ENCODE data around the gene TCN2. TPM values are rescaled to one million over a fixed set of nuclear protein-coding genes. Genes with fewer than 3 reads are reported as not detected.

TCN2 gene
- total and polyA plus RNA-seq, 10 of the 15 experiments (the other 5 are each of a cell fraction or from before 2014, with no cell fraction given) = 5.4 to 21.8 (median 11.0) TPM

- TF ChIP-seq STAT1 (conservative IDR thresholded peaks at IDR 0.05) (peak; percentile 95; the same call in 1 of the 2 replicates), ZZZ3 (IDR thresholded peaks at IDR 0.05; ENCODE audit: control insufficient read depth, insufficient read length, low read depth) (no peak), MXI1 (IDR thresholded peaks at IDR 0.05; ENCODE audit: low read depth, low read length) (peak; percentile 97), NFYB (IDR thresholded peaks at IDR 0.05; ENCODE audit: insufficient read depth, low read depth, low read length) (no peak), ZBTB11 (CRISPR knock-in tag; IDR thresholded peaks at IDR 0.05) (no peak), NFIC (IDR thresholded peaks at IDR 0.05; ENCODE audit: low read depth, low read length) (peak; percentile 53; the same call in 1 of the 2 replicates), RELA (IDR thresholded peaks at IDR 0.05; ENCODE audit: borderline replicate concordance, partially characterized antibody) (peak; percentile 67), ATF2 (IDR thresholded peaks at IDR 0.05; ENCODE audit: low read length) (peak; percentile 65; the same call in 1 of the 2 replicates), NFXL1 (IDR thresholded peaks at IDR 0.05; ENCODE audit: borderline replicate concordance) (no peak), ZNF207 (IDR thresholded peaks at IDR 0.05; ENCODE audit: borderline replicate concordance) (peak; percentile 90; the same call in 1 of the 2 replicates), NBN (IDR thresholded peaks at IDR 0.05) (peak; percentile 98), BRCA1 (IDR thresholded peaks at IDR 0.05; ENCODE audit: low read depth, low read length) (no peak), MYC (IDR thresholded peaks at IDR 0.05; ENCODE audit: insufficient read depth, insufficient read length, insufficient replicate concordance, low read length, severe bottlenecking) (peak; percentile 93), NRF1 (conservative IDR thresholded peaks at IDR 0.05; ENCODE audit: low read depth, low read length) (peak; percentile 35; the same call in 1 of the 2 replicates), PRDM15 (CRISPR knock-in tag; IDR thresholded peaks at IDR 0.05) (no peak), IRF3 (IDR thresholded peaks at IDR 0.05) (no peak), CREB1 (IDR thresholded peaks at IDR 0.05; ENCODE audit: low read depth) (peak; percentile 99), RUNX3 (IDR thresholded peaks at IDR 0.05; ENCODE audit: low read length) (peak; percentile 31; the same call in 1 of the 2 replicates)
These were observed 15.2 kb upstream of the TCN2 start, which contains the start of gene PES1 (continued) for GRCh38 chr22:30591588-30592359.

All from GM12878 (cell line).